ENCODE results near the gene REPS1.

DNA sequence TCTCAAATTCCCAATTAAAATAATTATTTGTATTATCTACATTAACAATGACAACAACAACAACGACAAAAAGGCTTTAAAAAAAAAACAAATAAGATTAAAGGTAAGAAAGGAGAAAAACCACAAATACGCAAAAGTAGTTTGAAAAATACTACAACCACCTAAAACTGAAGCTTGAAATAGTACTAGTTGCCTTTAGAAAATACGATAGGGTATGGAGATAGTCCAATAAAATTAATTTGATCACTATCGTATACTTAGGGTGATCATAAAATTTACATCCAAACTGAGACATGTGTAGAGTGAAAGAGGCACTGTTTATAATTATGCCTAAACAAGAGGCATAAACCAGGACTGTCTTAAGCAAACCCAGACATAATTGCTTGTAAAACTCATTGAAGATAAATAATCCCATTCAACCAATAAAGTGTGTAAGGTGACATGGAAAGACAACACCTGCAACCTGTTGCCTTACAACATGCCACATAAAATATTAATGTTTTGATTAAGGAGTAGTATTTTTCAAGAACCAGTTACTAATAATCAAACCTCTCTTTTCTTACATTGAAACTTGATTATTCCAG is 22.7 kb downstream of the REPS1 start:
- TF ChIP-seq CTCF (IDR thresholded peaks at IDR 0.05) (no peak), EZH2 (IDR thresholded peaks at IDR 0.05; ENCODE audit: borderline replicate concordance, insufficient read depth, low read depth, low read length, poor library complexity, severe bottlenecking) (no peak)
